ENCODE data around the gene TTC7B. TPM values are rescaled to one million over a fixed set of nuclear protein-coding genes. Genes with fewer than 3 reads are reported as not detected.

Gene TTC7B
- total and polyA plus RNA-seq, 10 of the 15 experiments (the other 5 are each of a cell fraction or from before 2014, with no cell fraction given) = under 0.01 to 1.1 (median 0.26) TPM; not detected in 2

GRCh38 chr14:90687680-90688079 lies 128.6 kb downstream of the TTC7B start:
- ATAC-seq (no peak), DNase-seq (ENCODE audit: low read depth, low spot score) (no peak), FAIRE-seq (no peak)
- ChIA-PET CTCF (interaction anchor here (1.2 kb wide), 1 partner anchor 9 kb away, joined by 7 read pairs; no protein-coding TSS in a partner anchor), SMC1A (ENCODE audit: uncharacterized antibody, unreplicated experiment) (no interaction called here), RAD21 (ENCODE audit: unreplicated experiment) (no interaction called here), POLR2A (no interaction called here)
- Histone ChIP-seq H2AFZ (ENCODE audit: control insufficient read depth, low read depth, low read length) (no peak overlapping the region), H3K36me3 (ENCODE audit: control insufficient read depth in 2 of 2, insufficient read depth in 2 of 2, low read length in 1 of 2) (no peaks in the 10 kb centered on the region), H3K27ac (ENCODE audit: control insufficient read depth, insufficient read depth) (no peak overlapping the region), H3K4me1 (ENCODE audit: control insufficient read depth, insufficient read depth, low read length) (no peaks in the 10 kb centered on the region), H3K79me2 (ENCODE audit: control insufficient read depth, insufficient read depth, low read length) (no peaks in the 10 kb centered on the region), H4K20me1 (ENCODE audit: control insufficient read depth, insufficient read depth) (no peaks in the 10 kb centered on the region), H3K9ac (ENCODE audit: control insufficient read depth, insufficient read depth, low read length) (no peak overlapping the region), H3K4me3 (no peak overlapping the region), H3K4me2 (ENCODE audit: control insufficient read depth, insufficient read depth) (no peak overlapping the region), H3K9me3 (replicated peaks; ENCODE audit: control insufficient read depth, insufficient read depth, low read length) (no peaks in the 10 kb centered on the region), H3K27me3 (replicated peaks in 1 of 2; ENCODE audit: control insufficient read depth in 2 of 2, insufficient read depth in 2 of 2, low read length in 1 of 2) (peaks cover 0 to 3% of the 10 kb centered on the region in 2 experiments; a peak in 2 of 4 replicates)
- in situ Hi-C loops (cut with MboI) = no loop called here
- intact Hi-C loops (cut with micrococcal nuclease; ENCODE audit: unreplicated experiment) = no loop called here
- WGBS (ENCODE audit: insufficient coverage, insufficient replicate concordance, low lambda C conversion rate, missing lambda C conversion rate) = 76% methylated on average over 5 of the region's 5 CpGs
- TF ChIP-seq NFYA (IDR thresholded peaks at IDR 0.05; ENCODE audit: borderline replicate concordance, low read depth, low read length) = no peak
- no peak for TF ChIP-seq SMARCA5 (IDR thresholded peaks at IDR 0.05)
- no peak for TF ChIP-seq TCF12 (IDR thresholded peaks at IDR 0.05; ENCODE audit: low read depth, low read length)
- no peak for TF ChIP-seq SIX5 (IDR thresholded peaks at IDR 0.05; ENCODE audit: low read depth, low read length, severe bottlenecking)
- TF ChIP-seq CTCF (IDR thresholded peaks at IDR 0.05 in 2 of 3, conservative IDR thresholded peaks at IDR 0.05 in 1 of 3; ENCODE audit: control insufficient read depth in 2 of 3, extremely low read depth in 1 of 3, insufficient read depth in 1 of 3, low read depth in 3 of 3, low read length in 3 of 3) = no peak
- no TSS peak for BruUV-seq (replicated peaks)

GRCh38 chr14:90682615-90683014 lies 133.6 kb downstream of the TTC7B start:
- no peaks in the 10 kb centered on the region for H3K4me1 ChIP-seq (ENCODE audit: control insufficient read depth, insufficient read depth, low read length)
- BruUV-seq (replicated peaks) = no TSS peak
- DNase-seq (ENCODE audit: low read depth, low spot score) (no peak), FAIRE-seq (no peak), ATAC-seq (no peak)
- RAD21 ChIA-PET (ENCODE audit: unreplicated experiment) = no interaction called here
- H4K20me1 ChIP-seq (ENCODE audit: control insufficient read depth, insufficient read depth) = no peaks in the 10 kb centered on the region
- in situ Hi-C loops (cut with MboI) (no loop called here), intact Hi-C loops (cut with micrococcal nuclease; ENCODE audit: unreplicated experiment) (no loop called here)
- H3K27ac ChIP-seq (ENCODE audit: control insufficient read depth, insufficient read depth) = no peak overlapping the region
- H3K4me2 ChIP-seq (ENCODE audit: control insufficient read depth, insufficient read depth) = no peak overlapping the region
- no peaks in the 10 kb centered on the region for H3K36me3 ChIP-seq (ENCODE audit: control insufficient read depth in 2 of 2, insufficient read depth in 2 of 2, low read length in 1 of 2)
- 49% methylated on average over 6 of the region's 7 CpGs for WGBS (ENCODE audit: insufficient coverage, insufficient replicate concordance, low lambda C conversion rate, missing lambda C conversion rate)
- SMC1A ChIA-PET (ENCODE audit: uncharacterized antibody, unreplicated experiment) = no interaction called here
- H3K4me3 ChIP-seq = no peak overlapping the region
- POLR2A ChIA-PET = no interaction called here
- H3K79me2 ChIP-seq (ENCODE audit: control insufficient read depth, insufficient read depth, low read length) = no peaks in the 10 kb centered on the region
- H3K27me3 ChIP-seq (replicated peaks in 1 of 2; ENCODE audit: control insufficient read depth in 2 of 2, insufficient read depth in 2 of 2, low read length in 1 of 2) = peaks cover 2 to 5% of the 10 kb centered on the region in 2 experiments; a peak in 3 of 4 replicates
- H2AFZ ChIP-seq (ENCODE audit: control insufficient read depth, low read depth, low read length) = no peak overlapping the region
- H3K9ac ChIP-seq (ENCODE audit: control insufficient read depth, insufficient read depth, low read length) = no peak overlapping the region
- no peaks in the 10 kb centered on the region for H3K9me3 ChIP-seq (replicated peaks; ENCODE audit: control insufficient read depth, insufficient read depth, low read length)
- CTCF ChIA-PET = no interaction called here
- TF ChIP-seq EED (IDR thresholded peaks at IDR 0.05; ENCODE audit: low read depth) (no peak), MYB (IDR thresholded peaks at IDR 0.05; ENCODE audit: borderline replicate concordance, low read depth, low read length) (no peak), SMAD5 (IDR thresholded peaks at IDR 0.05; ENCODE audit: low read depth) (no peak), GATAD2B (conservative IDR thresholded peaks at IDR 0.05; ENCODE audit: low read depth) (no peak), HCFC1 (IDR thresholded peaks at IDR 0.05; ENCODE audit: low read length) (no peak), KDM1A (IDR thresholded peaks at IDR 0.05; ENCODE audit: borderline replicate concordance) (no peak), SMARCA5 (IDR thresholded peaks at IDR 0.05) (no peak), RAD51 (IDR thresholded peaks at IDR 0.05) (no peak), TAF1 (IDR thresholded peaks at IDR 0.05; ENCODE audit: borderline replicate concordance, low read depth, low read length) (no peak), STAT1 (conservative IDR thresholded peaks at IDR 0.05) (no peak), FOXM1 (IDR thresholded peaks at IDR 0.05; ENCODE audit: low read depth, low read length) (no peak), SKIL (IDR thresholded peaks at IDR 0.05; ENCODE audit: low read depth, poor library complexity, severe bottlenecking) (no peak)
